T1000 (cell line): ENCODE data around the gene AGL.
"Not testable (repeated sequence)": the region's sequence is repeated elsewhere in the genome, so short reads cannot be mapped to it uniquely, and the experiment has no call there.

ENCODE experiments used
- DNase-seq: peaks from one replicate; lab custom pipeline; 2025; ENCODE audit warnings: mixed read lengths; lab: John Stamatoyannopoulos, UW

AGL gene

DNA sequence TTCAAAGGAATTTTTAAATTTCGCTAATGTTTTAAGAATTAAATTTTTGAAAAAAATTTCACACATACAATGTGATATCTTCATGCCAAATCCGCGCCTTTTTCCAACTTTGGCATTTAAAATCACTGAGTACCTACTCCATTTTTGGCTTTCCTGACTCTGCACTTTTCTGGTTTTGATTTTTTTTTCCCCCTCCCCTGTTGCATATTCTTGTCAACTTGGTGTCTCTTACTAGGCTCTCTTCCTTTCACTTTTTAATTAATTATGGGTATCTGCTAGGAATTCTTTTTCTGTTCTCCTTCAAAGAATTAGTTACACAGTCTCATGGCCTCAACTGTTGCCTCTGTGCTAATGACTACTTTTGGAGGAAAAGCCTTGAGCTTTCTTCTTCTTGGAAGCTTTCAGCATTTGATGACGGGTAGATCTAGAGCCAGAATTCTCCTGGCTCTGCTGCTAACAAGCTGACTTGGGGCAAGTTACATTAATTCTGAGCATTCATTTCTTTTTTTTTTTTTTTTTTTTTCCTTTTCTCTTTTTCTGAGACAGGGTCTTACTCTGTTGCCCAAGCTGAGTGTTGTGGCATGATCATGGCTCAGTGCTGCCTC lies 1.8 kb downstream of the AGL start:
- no peak for DNase-seq

- no peak for DNase-seq
Measured at GRCh38 chr1:99852648-99853047, 2.5 kb downstream of the AGL start.

GRCh38 chr1:99855914-99856450 lies 5.8 kb downstream of the AGL start:
- DNase-seq = no peak

DNA sequence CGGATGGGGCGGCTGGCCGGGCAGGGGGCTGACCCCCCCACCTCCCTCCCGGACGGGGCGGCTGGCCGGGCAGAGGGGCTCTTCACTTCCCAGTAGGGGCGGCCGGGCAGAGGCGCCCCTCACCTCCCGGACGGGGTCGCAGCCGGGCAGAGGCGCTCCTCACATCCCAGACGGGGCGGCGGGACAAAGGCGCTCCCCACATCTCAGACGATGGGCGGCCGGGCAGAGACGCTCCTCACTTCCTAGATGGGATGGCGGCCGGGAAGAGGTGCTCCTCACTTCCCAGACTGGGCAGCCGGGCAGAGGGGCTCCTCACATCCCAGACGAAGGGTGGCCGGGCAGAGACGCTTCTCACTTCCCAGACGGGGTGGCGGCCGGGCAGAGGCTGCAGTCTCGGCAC lies 6.9 kb downstream of the AGL start:
- not testable (repeated sequence) for DNase-seq

DNA sequence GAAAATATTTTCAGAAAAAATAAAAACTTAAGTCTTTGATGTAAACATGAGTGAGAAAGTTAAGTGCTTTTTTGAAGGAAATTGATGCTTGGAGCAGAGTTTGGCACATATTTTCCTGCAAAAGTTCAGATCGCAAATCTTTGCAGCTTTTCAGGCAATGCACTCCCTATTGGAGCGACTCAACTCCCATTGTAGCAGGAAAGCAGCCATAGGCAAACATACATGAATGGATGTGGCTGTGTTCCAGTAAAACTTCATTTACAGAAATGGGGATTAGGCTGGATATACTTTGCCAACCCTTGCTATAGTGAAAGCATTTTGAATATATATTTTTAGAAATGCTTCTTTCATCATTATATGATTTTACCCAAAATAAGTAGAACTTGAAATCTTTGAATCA lies 8.1 kb downstream of the AGL start:
- no peak for DNase-seq

DNA sequence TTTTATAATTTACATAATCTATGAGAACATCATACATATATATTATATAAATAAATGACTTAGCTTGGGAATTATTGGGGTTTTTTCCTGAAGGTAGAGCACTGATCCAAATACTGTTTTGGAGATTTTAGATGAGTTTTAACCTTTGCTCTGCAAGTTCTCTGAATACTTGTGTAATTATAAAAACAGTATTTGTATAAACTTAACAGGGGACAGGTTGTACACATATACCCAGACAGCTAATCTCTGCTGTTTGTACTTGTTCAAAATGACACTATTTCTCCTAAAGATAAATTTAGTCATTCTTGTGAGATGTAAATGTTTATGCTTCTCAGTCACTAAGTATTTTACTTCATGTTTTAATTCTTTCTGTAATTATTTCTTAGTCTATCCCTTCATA lies 8.7 kb downstream of the AGL start:
- no peak for DNase-seq

- no peak for DNase-seq
Measured at GRCh38 chr1:99860703-99861102, 10.5 kb downstream of the AGL start.

GRCh38 chr1:99867682-99868081 lies 17.5 kb downstream of the AGL start:
- no peak for DNase-seq

DNA sequence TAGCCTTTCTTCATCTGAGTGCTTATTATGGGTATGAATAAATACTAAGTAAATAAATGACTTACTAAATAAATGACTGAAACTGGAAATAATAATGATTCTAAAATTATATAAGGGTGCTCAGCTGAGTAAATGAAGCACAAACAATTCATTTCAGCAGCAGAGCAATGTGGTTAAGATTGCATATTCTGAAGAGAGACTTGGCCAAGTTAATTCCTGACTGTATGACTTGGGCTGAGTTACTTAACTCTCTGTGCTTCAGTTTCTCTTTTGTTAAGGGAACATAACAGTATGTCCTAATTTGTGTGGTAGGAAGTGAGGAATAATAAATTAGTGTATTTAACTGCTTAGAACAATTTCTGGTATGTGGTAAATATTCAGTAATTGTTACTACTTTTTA lies 19.1 kb downstream of the AGL start:
- no peak for DNase-seq

- DNase-seq = no peak
Measured at GRCh38 chr1:99869723-99870122, 19.6 kb downstream of the AGL start.

DNA sequence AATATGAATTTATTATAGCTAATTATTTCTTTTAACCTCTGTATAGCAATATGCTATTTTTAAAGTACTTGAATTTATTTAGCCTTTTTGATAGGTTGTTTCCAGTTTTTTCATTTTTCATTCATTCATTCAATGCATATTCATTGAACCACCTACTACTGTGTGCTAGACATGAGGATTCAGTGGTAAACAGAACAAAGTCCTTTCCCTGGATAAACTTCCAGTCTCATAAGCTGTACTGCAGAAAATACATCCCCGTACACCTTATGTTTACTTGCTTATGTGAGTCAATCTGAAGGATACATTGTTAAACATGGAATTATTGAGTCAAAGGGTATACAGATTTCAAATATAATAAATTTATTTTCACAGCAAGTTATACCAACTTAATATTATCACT lies 21.9 kb downstream of the AGL start:
- DNase-seq = no peak

GRCh38 chr1:99877568-99877967 lies 27.4 kb downstream of the AGL start:
- no peak for DNase-seq

- no peak for DNase-seq
Measured at GRCh38 chr1:99886179-99886578, 36.0 kb downstream of the AGL start.

GRCh38 chr1:99886841-99887240 lies 36.7 kb downstream of the AGL start:
- DNase-seq = no peak

DNA sequence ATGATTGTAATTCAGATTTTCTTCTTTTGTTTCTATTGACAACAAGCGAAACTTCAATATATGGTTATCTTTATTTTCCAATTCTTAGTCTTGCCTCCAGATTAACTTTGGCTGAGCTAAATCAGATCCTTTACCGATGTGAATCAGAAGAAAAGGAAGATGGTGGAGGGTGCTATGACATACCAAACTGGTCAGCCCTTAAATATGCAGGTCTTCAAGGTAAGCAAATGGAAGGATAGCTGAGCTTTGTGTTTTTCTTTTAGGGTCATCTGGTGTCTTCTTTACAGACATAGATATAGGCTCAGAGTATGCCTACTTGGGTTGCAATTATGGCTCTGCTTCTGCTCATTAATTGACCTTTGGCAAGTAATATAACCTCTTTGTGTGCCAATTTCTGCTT lies 37.7 kb downstream of the AGL start:
- no peak for DNase-seq

GRCh38 chr1:99891997-99892396 lies 41.8 kb downstream of the AGL start:
- DNase-seq = no peak

DNA sequence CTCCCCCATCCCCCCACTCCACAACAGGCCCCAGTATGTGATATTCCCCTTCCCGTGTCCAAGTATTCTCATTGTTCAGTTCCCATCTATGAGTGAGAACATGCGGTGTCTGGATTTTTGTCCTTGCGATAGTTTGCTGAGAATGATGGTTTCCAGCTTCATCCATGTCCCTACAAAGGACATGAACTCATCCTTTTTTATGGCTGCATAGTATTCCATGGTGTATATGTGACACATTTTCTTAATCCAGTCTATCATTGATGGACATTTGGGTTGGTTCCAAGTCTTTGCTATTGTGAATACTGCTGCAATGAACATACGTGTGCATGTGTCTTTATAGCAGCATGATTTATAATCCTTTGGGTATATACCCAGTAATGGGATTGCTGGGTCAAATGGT lies 53.1 kb downstream of the AGL start:
- DNase-seq = not testable (repeated sequence)

DNA sequence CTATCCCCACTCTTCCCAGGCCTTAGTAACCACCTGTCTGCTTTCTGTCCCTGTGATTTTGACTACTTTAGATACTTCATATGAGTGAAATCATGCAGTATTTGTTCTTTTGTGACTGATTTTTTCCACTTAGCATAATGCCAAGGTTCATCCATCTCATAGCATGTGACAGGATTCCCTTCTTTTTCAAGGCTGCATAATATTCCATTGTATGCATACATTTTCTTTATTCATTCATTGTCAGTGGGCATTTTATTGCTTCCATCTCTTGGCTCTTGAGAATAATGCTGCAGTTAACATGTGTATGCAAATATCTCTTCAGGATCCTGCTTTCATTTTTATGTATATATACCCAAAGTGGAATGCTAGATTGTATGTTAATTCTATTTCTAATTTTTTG lies 56.4 kb downstream of the AGL start:
- no peak for DNase-seq

DNA sequence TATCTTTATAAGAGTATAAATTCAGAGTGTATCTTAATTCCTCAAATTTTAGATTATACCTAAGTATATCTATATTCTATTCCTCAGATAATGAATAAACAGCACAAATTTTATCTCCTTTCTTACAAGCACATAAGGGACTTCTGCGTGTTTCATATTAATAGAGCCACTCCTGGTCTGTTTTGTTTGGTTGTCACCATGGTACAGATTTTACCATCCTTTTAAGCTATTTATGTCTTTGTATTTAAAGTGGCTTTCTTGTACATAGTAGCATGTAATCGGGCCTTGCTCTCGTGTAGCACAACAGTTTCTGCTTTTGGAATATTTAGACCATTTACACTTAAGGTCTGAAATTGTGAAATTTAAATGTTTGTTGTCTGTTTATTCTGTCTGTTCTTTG lies 67.1 kb downstream of the AGL start:
- no peak for DNase-seq

GRCh38 chr1:99919220-99919619 lies 69.1 kb downstream of the AGL start:
- DNase-seq = no peak

- DNase-seq = no peak
Measured at GRCh38 chr1:99934801-99935200, 84.6 kb downstream of the AGL start.

DNA sequence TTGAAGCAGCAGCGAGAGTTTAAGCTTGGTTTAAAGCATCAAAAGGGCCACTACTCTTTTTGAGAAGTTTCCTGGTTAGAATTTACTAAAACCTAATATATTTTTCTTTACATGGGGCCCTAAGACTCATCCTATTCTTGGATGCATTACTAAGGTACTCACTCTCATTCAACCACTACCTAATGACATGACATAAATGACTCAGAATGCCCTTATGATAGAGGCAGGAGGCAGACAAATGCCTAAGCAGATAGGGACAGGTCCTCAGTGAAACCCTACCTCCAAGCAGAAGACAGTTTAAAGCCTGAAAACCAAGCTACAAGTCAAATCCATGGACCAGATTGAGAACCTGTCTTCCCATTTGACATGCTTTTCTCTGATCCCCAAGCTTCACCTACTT lies 85.4 kb downstream of the AGL start:
- DNase-seq = no peak

DNA sequence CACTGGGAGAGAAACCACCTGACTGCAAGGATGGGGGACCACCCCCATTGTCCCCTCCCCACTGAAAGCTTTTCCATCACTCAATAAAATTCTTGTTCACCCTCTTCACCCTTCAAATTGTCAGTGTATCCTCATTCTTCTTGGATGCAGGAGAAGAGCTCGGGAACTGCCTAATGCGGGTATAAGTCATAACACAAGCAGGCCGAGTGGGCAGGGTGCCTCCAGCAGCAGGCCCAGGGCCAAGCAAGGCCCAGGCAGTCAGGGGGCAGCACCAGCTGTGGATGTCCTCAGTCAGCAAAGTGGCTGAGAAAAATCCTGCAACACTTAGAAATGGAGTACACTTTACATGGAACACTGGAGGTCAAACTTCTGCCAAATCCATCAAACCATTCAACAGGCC lies 85.9 kb downstream of the AGL start:
- no peak for DNase-seq

GRCh38 chr1:99942723-99943122 lies 92.6 kb downstream of the AGL start:
- no peak for DNase-seq
